Tibial artery (tissue), 4 donors: ENCODE measurements around the gene NIPBL.

ENCODE experiments used
- DNase-seq, 2 donors: peaks; one replicate each; pipeline ENCODE4 v3.0.0-alpha.2; 2019
- H3K27ac ChIP-seq, 2 donors: fragments of 200-600 bp; sonication (generic) in 1 of 2; 1 replicate in 1 of 2; 2 replicates in 1 of 2; pipeline ENCODE4 v1.5.1; 2018 to 2019; ENCODE audit warnings: mild to moderate bottlenecking in 1 of 2
- H3K27me3 ChIP-seq, 2 donors: fragments of 200-600 bp; sonication (generic) in 1 of 2; one replicate each; pipeline versions ENCODE4 v1.5.1 to v1.6.0; 2016 to 2019
- H3K36me3 ChIP-seq, 3 donors: fragments of 200-600 bp; sonication (generic) in 2 of 3; one replicate each; pipeline ENCODE4 v1.5.1; 2016 to 2019; ENCODE audit warnings: mild to moderate bottlenecking in 2 of 3
- H3K4me1 ChIP-seq, 4 donors: fragments of 200-600 bp; sonication (generic) in 2 of 4; 1 replicate in 3 of 4; 2 replicates in 1 of 4; pipeline ENCODE4 v1.5.1; 2016 to 2019
- H3K4me3 ChIP-seq, 2 donors: fragments of 200-600 bp; sonication (generic) in 1 of 2; 1 replicate in 1 of 2; 2 replicates in 1 of 2; pipeline ENCODE4 v1.5.1; 2018 to 2019; ENCODE audit warnings: mild to moderate bottlenecking in 2 of 2
- H3K9me3 ChIP-seq, 3 donors: fragments of 200-600 bp; sonication (generic) in 1 of 3; one replicate each; pipeline ENCODE4 v1.5.1; 2016 to 2019
- CTCF ChIP-seq, 2 experiments: fragments of 200-600 bp in 1 of 2; fragments of 450-650 bp in 1 of 2; IDR thresholded peaks; one replicate each; pipeline ENCODE4 v1.5.1; 2017 to 2019; ENCODE audit warnings: antibody characterized with exemption in 2 of 2, mild to moderate bottlenecking in 1 of 2, moderate library complexity in 1 of 2
- intact Hi-C: fragments of 100-400 bp; cut with DNase I; formaldehyde crosslinking; loops from one replicate; pipeline ENCODE4 v1.15.0; 2023; ENCODE audit warnings: low total_unique reads

NIPBL gene

DNA sequence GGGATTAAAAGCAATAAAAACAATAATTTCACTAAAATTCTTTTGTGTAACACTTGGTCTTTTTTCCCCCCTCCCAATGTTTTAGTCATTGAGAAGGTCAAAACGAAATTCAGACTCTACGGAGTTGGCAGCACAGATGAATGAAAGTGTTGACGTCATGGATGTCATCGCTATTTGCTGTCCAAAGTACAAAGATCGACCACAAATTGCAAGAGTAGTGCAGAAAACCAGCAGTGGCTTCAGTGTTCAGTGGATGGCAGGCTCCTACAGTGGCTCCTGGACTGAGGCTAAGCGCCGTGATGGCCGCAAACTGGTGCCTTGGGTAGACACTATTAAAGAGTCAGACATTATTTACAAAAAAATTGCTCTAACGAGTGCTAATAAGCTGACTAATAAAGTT, 187.9 kb downstream of the NIPBL start:
- Histone ChIP-seq H3K36me3 (peaks cover 50 to 68% (median 53%) of the 10 kb centered on the region in 3 donors), H3K27ac (no peak overlapping the region)
- intact Hi-C loops: no loop called here

GRCh38 chr5:37071487-37071886, 194.9 kb downstream of the NIPBL start:
- peaks cover 0 to 6% (median 0%) of the 10 kb centered on the region in 3 donors for H3K36me3 ChIP-seq
- H3K9me3 ChIP-seq: no peaks in the 10 kb centered on the region
- H3K4me3 ChIP-seq: no peak overlapping the region
- DNase-seq: no peak
- intact Hi-C loops: no loop called here
- peaks cover 0 to 8% (median 3%) of the 10 kb centered on the region in 4 donors for H3K4me1 ChIP-seq
- no peak overlapping the region for H3K27ac ChIP-seq
- TF ChIP-seq CTCF (IDR thresholded peaks at IDR 0.05): no peak
- no peaks in the 10 kb centered on the region for H3K27me3 ChIP-seq

More for the DNA sequence above, 187.9 kb downstream of the NIPBL start:
- Histone ChIP-seq H3K9me3 (no peaks in the 10 kb centered on the region), H3K4me1 (no peaks in the 10 kb centered on the region), H3K27me3 (no peaks in the 10 kb centered on the region), H3K4me3 (no peak overlapping the region)
- TF ChIP-seq CTCF (IDR thresholded peaks at IDR 0.05): no peak
- DNase-seq: no peak

DNA sequence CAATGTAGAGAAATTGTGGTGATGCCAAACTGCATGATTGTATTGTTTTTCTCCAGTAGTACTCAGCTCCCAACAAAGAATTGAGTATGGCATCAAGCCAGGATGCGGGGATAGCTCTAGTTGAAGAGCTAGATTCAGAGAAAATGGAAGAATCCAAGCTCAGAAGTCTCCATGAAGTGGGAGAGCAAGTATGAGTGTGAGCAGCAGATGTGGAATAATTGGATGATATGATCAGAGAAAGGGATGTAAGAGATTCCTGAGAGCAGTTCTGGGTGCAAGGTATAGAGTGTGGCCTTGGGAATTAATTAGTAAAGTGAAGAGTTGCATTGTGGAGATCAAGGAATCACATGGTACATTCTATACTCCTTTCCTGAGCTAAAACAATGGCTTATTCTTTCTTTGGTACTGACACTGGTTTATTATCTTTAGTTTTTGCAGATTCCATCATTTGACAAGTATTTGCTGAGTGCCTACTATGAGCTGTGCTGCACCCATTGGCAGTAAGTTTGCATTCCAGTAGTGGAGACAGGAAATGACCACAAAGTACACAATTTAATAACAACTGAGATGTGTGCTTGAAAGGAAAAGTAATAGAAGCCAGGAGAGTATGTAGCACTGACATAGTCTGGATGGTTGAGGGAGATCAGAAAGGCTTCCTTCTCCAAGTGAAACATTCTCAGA, 195.5 kb downstream of the NIPBL start:
- TF ChIP-seq CTCF (IDR thresholded peaks at IDR 0.05): no peak
- H3K36me3 ChIP-seq: peaks cover 0 to under 1% (median 0%) of the 10 kb centered on the region in 3 donors
- intact Hi-C loops: no loop called here
- DNase-seq: no peak
- no peaks in the 10 kb centered on the region for H3K9me3 ChIP-seq
- H3K4me1 ChIP-seq: peaks cover 0 to 8% (median 3%) of the 10 kb centered on the region in 4 donors
- H3K27ac ChIP-seq: no peak overlapping the region
- no peaks in the 10 kb centered on the region for H3K27me3 ChIP-seq
- H3K4me3 ChIP-seq: no peak overlapping the region

- H3K4me1 ChIP-seq: peaks cover 0 to 8% (median 3%) of the 10 kb centered on the region in 4 donors
- DNase-seq: no peak
- H3K4me3 ChIP-seq: no peak overlapping the region
- no peaks in the 10 kb centered on the region for H3K27me3 ChIP-seq
- no peak overlapping the region for H3K27ac ChIP-seq
- no peaks in the 10 kb centered on the region for H3K9me3 ChIP-seq
- TF ChIP-seq CTCF (IDR thresholded peaks at IDR 0.05): no peak
- peaks cover 22 to 27% (median 23%) of the 10 kb centered on the region in 3 donors for H3K36me3 ChIP-seq
- intact Hi-C loops: no loop called here
These were observed 198.9 kb downstream of the NIPBL start for GRCh38 chr5:37075399-37075950.

DNA sequence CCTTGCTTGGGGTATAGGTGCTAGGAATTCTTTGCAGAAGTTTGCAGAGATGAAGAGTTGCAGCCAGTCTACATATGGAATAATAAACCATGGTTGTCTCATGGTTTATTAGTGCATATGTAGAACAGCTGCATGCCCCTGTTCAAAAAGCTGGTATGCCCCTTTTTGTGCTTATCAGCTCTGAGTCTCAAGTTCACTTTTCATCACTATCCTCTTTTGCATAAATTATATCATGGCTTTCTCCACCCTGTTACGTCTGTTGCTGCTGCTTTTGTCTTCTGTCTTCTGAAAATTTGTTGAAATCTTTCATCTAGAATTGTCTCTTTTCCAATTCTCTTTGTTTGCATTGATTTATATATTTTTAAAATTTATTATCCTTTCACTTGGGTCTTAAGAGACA, 200.6 kb downstream of the NIPBL start:
- Histone ChIP-seq H3K36me3 (peaks cover 24 to 27% (median 26%) of the 10 kb centered on the region in 3 donors), H3K27me3 (no peaks in the 10 kb centered on the region), H3K4me1 (peaks cover 0 to 3% (median under 1%) of the 10 kb centered on the region in 4 donors), H3K4me3 (no peak overlapping the region), H3K27ac (no peak overlapping the region), H3K9me3 (no peaks in the 10 kb centered on the region)
- no peak for DNase-seq
- intact Hi-C loops: no loop called here
- TF ChIP-seq CTCF (IDR thresholded peaks at IDR 0.05): no peak
